Right cardiac atrium (tissue), 5 donors: Measurements from ENCODE around the gene TMEM178A. TPM values are rescaled to one million over a fixed set of nuclear protein-coding genes. Genes with fewer than 3 reads are reported as not detected.
"Not testable (repeated sequence)": the region's sequence is repeated elsewhere in the genome, so short reads cannot be mapped to it uniquely, and the experiment has no call there.

Experiments used
- ATAC-seq, 2 donors: fragments of 200-7000 bp; cut with Tn5 transposase; one replicate each; pipeline versions ENCODE4 v1.8.0 to v1.9.1; 2020; ENCODE audit warnings: moderate library complexity in 2 of 2, mild to moderate bottlenecking in 1 of 2
- DNase-seq, 3 donors: peaks; one replicate each; pipeline ENCODE4 v3.0.0-alpha.2; 2020
- H3K27ac ChIP-seq: one replicate; pipeline ENCODE4 v1.5.1; 2013; ENCODE audit warnings: mild to moderate bottlenecking, low read length, control low read depth, moderate library complexity
- H3K27me3 ChIP-seq: one replicate; pipeline ENCODE4 v1.6.1; 2013; ENCODE audit not compliant: control insufficient read depth, insufficient read depth
- H3K4me1 ChIP-seq: one replicate; pipeline ENCODE4 v1.6.1; 2013; ENCODE audit warnings: low read length; ENCODE audit not compliant: control insufficient read depth, insufficient read depth
- H3K4me3 ChIP-seq: one replicate; pipeline ENCODE4 v1.5.1; 2013; ENCODE audit warnings: low read length, control low read depth
- H3K9me3 ChIP-seq: one replicate; pipeline ENCODE4 v1.6.1; 2013; ENCODE audit warnings: low read length; ENCODE audit not compliant: control insufficient read depth
- WGBS: extraction: QIAGEN DNeasy Blood & Tissue Kit; methylation state at CpG from one replicate; pipeline ENCODE4 v1.1.7; 2013; 5-methylcytosine and 5-hydroxymethylcytosine counted together
- intact Hi-C, 4 donors: fragments of 100-400 bp; cut with DNase I; formaldehyde crosslinking; loops; one replicate each; pipeline versions ENCODE4 v1.11.0 to v1.14.0; 2022 to 2023
- polyA plus RNA-seq: library from polyadenylated mRNA; stranded (reverse); fragments of 200-250 nt; gene quantifications from one replicate; pipeline ENCODE4 v1.2.3, GENCODE V29; 2013
- total RNA-seq, 4 donors: library from RNA; stranded (reverse); fragmentation: NEBNext Ultra II Directional; extraction: Animal tissue kit (Norgen Biotek cat#: 25700); gene quantifications; one replicate each; pipeline ENCODE4 v1.2.1, GENCODE V29; 2021
- donor health status: healthy with polysubstance abuse.
- donor health status: DM: no; HTN: yes; CAD: no.
- donor health status: DM: no; HTN: no; CAD: no.
- donor health status: DM: no; HTN: yes; CAD: no; lungs with severe emphysema.
- donor health status: DM: yes; HTN: yes; CAD: no.

The TMEM178A gene
- total and polyA plus RNA-seq, 5 donors, result 2.1 to 6.0 (median 4.5) TPM

DNA sequence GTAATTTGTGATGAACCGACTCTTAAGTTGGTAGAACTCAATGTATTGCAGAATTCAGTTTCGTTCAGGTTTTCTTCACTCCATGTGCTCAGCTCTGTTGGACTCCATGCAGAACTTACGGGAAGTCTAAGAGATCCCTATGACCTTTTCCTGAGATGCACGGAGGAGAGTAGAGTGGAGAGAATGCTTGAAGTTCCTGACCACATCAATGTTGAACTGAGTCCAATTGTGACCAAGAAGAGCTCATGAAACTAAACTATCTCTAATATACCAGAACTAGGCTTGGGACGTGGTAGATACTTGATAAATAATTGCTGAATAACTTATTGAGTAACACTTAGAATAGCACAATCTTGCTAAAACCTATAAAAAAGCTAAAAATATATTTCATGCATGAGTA, 47.2 kb downstream of the TMEM178A start:
- no peaks in the 10 kb centered on the region for H3K9me3 ChIP-seq
- DNase-seq (no peak), ATAC-seq (no peak)
- intact Hi-C loops, result no loop called here
- H3K27ac ChIP-seq, result no peak overlapping the region
- no peaks in the 10 kb centered on the region for H3K27me3 ChIP-seq
- 87% methylated on average over 5 of the region's 5 CpGs for WGBS
- H3K4me3 ChIP-seq, result no peak overlapping the region
- peaks cover 2% of the 10 kb centered on the region for H3K4me1 ChIP-seq

DNA sequence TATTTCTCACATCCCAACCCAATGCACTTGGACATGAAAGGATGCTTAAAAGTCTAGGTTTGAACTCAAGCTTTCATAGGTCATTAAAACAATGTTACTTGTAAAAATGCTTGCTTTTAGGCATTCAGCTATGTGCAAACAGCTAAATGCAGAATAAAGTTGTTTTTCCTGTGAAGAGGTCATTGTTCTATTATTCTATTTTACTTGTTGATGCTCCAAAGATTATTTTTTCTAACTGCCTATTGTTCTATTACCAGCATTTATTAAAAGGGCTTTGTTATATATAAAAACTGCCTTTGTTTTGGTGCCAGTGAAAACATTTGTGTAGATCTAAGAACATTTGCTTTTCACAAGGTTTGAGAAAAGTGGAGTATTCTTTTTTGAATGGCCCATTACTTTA, 49.4 kb downstream of the TMEM178A start:
- Histone ChIP-seq H3K4me1 (no peaks in the 10 kb centered on the region), H3K27me3 (no peaks in the 10 kb centered on the region), H3K9me3 (no peaks in the 10 kb centered on the region), H3K27ac (no peak overlapping the region), H3K4me3 (no peak overlapping the region)
- ATAC-seq, result no peak
- no peak for DNase-seq
- intact Hi-C loops, result no loop called here

DNA sequence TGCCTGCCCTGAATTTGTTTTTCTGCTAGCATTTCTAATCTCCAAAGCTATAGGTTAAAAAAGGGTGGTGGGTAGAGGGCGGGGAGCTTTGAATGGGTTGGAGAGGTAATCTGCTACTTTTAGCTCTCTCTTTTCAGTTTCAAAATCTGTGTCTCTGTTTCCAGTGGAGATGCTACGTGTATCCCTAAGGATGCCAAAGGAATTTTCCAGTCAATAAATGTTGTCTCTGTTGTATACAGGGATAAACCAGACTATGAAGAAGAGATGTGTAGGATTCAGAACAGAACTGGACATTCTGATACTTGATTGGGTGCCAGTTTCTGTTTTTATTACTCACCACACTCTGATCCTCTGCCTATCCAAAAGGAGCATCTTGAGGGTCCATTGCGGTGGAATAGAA, 50.1 kb downstream of the TMEM178A start:
- H3K27ac ChIP-seq, result no peak overlapping the region
- ATAC-seq (no peak), DNase-seq (no peak)
- H3K4me3 ChIP-seq, result no peak overlapping the region
- H3K27me3 ChIP-seq, result no peaks in the 10 kb centered on the region
- no peaks in the 10 kb centered on the region for H3K4me1 ChIP-seq
- WGBS, result 96% methylated on average over 3 of the region's 3 CpGs
- no peaks in the 10 kb centered on the region for H3K9me3 ChIP-seq
- intact Hi-C loops, result no loop called here

DNA sequence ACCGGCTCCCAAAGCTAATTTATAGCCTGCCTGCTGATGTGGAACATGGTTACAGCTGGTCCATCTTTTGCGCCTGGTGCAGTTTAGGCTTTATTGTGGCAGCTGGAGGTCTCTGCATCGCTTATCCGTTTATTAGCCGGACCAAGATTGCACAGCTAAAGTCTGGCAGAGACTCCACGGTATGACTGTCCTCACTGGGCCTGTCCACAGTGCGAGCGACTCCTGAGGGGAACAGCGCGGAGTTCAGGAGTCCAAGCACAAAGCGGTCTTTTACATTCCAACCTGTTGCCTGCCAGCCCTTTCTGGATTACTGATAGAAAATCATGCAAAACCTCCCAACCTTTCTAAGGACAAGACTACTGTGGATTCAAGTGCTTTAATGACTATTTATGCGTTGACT, 51.4 kb downstream of the TMEM178A start:
- DNase-seq, result peak in 1 of 3 donors; percentile 39
- intact Hi-C loops, result no loop called here
- Histone ChIP-seq H3K9me3 (no peaks in the 10 kb centered on the region), H3K4me3 (no peak overlapping the region), H3K4me1 (no peaks in the 10 kb centered on the region), H3K27ac (no peak overlapping the region), H3K27me3 (no peaks in the 10 kb centered on the region)
- 94% methylated on average over 12 of the region's 12 CpGs for WGBS
- no peak for ATAC-seq

DNA sequence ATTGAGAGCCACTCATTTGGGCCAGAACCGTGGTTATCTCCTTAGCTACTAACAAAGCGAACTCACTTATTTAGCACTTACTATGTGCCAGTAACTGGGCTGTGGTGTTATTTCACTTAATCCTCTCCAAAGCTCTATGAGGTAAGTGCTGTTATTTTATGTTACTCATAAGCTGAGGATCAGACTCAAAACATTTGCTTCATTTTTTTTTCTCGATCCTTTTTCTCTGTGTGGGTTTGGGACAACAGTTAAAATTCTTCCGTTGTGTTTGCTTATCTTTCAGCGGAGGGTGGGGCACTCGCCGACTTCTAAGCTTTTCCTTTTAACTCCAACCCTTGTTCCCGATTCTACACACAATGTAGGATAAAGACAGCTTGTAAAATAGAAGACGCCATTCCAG, 52.8 kb downstream of the TMEM178A start:
- peak in 1 of 2 donors; percentile 59 for ATAC-seq
- Histone ChIP-seq H3K27me3 (no peaks in the 10 kb centered on the region), H3K27ac (no peak overlapping the region)

DNA sequence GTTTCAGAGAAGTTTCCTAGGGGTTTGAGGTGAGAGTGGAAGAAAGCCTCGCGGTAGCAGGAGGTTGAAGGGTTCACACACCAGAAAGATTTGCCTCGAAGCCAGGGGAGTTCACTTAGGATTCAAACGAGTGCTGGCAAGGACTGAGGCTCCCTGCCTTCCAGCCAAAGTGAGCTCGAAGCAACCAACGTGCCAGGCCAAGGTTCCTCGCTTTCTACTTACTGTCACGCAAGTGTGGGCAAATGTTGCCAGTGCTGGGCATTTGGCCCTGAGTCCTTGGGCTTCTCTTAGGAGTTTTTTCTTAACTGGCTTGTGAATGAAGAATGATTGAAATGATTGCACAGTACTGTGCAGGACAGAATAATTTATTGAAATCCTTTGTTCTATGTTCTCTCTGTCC, 53.6 kb downstream of the TMEM178A start:
- peak in 1 of 3 donors; percentile 24 for DNase-seq
- no peak for ATAC-seq
- intact Hi-C loops, result no loop called here

More for the DNA sequence above, 52.8 kb downstream of the TMEM178A start:
- 67% methylated on average over 9 of the region's 9 CpGs for WGBS
- H3K4me3 ChIP-seq, result no peak overlapping the region
- H3K4me1 ChIP-seq, result no peaks in the 10 kb centered on the region
- DNase-seq, result no peak
- H3K9me3 ChIP-seq, result no peaks in the 10 kb centered on the region
- intact Hi-C loops, result no loop called here

DNA sequence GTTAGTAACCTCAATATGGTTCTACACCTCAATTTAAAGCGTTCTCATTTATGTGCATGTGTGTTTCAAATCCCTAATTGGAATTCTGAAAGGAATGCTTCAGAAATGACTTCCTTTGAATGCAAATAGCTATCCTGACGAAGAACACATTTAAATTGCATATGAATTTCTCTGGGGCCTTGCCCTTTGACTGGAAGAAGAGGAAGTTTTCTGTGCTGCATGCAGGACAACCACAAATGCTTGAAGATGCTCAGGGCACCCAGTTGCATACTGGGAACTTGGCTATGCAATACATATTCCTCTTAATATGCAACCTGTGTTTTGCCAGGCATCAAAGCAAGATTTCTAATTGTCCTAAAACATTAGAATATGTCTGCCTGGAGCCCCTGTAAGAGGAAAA, 55.3 kb downstream of the TMEM178A start:
- H3K4me1 ChIP-seq, result no peaks in the 10 kb centered on the region
- WGBS, result 90% methylated on average over 2 of the region's 2 CpGs

More for the DNA sequence above, 53.6 kb downstream of the TMEM178A start:
- Histone ChIP-seq H3K4me3 (no peak overlapping the region), H3K27me3 (no peaks in the 10 kb centered on the region), H3K27ac (no peak overlapping the region), H3K9me3 (no peaks in the 10 kb centered on the region), H3K4me1 (no peaks in the 10 kb centered on the region)
- 70% methylated on average over 8 of the region's 8 CpGs for WGBS

DNA sequence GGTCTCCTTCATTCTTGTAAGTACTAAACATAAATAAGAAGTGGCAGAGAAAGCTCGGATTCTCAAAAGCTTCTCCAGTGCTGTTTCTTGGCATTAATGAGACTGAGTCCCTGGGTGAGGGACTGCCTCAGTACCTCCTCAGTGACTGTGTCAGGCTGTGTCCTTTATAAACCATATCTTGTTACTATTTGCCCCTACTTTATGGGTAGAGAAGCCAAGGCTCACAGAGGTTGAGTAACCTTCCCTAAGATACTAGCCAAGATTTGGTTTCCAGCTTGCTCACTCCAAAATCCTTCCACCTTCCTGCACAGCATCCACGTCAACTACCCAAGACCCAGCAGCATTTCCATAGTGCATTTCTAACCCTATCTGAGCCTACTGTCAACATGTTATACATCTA, 57.8 kb downstream of the TMEM178A start:
- Histone ChIP-seq H3K4me3 (no peak overlapping the region), H3K9me3 (no peaks in the 10 kb centered on the region), H3K27ac (no peak overlapping the region), H3K27me3 (no peaks in the 10 kb centered on the region), H3K4me1 (no peaks in the 10 kb centered on the region)
- ATAC-seq, result no peak
- intact Hi-C loops, result no loop called here
- DNase-seq, result no peak
- 74% methylated on average over 2 of the region's 2 CpGs for WGBS

More for the DNA sequence above, 55.3 kb downstream of the TMEM178A start:
- no peak for ATAC-seq
- Histone ChIP-seq H3K4me3 (no peak overlapping the region), H3K27ac (no peak overlapping the region), H3K27me3 (no peaks in the 10 kb centered on the region), H3K9me3 (no peaks in the 10 kb centered on the region)
- no peak for DNase-seq
- intact Hi-C loops, result no loop called here

DNA sequence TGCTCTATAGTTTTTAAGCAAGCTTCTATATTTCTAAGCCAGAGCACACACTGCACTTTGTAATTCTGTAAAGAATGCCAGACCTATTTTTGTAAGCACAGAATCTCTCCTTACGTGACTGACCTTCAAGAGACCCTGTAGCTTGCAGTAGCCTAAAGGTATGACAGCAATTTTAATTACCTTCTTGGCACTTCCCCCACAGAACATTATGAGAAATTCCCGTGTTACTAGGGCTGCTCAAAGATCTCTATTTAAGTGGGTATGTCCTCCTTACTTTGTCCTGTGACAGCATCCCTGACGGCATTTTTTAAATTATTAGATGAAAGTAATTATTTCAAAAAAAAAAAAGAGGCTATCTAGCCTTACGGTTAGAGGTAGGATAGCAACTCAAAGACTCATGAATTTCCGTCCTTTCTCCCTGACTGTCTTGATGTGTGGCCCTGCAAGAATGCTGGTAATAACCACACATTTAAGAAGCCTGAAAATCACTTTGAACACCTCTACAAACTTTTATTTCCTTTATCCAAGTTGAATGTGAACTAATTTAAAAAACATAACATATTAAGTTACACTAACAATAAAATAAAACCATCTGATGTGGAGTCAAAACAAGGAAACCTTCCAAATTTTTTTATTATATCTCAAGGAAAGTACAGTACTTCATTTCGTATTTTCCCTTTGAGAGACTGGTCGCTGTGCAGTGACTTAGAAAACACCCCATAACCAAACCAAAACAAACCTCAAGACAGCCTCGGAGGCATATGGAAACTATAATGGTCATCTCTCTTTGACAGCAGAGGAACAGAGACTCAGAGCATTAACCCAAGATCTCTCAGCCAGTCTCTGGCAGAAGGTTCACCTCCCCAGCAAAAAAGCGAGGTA, 58.5 kb downstream of the TMEM178A start:
- H3K4me3 ChIP-seq, result no peak overlapping the region
- H3K4me1 ChIP-seq, result peaks cover 3% of the 10 kb centered on the region
- intact Hi-C loops, result no loop called here
- ATAC-seq (no peak), DNase-seq (no peak)
- H3K9me3 ChIP-seq, result no peaks in the 10 kb centered on the region
- WGBS, result 68% methylated on average over 9 of the region's 9 CpGs
- H3K27ac ChIP-seq, result no peak overlapping the region
- H3K27me3 ChIP-seq, result no peaks in the 10 kb centered on the region

DNA sequence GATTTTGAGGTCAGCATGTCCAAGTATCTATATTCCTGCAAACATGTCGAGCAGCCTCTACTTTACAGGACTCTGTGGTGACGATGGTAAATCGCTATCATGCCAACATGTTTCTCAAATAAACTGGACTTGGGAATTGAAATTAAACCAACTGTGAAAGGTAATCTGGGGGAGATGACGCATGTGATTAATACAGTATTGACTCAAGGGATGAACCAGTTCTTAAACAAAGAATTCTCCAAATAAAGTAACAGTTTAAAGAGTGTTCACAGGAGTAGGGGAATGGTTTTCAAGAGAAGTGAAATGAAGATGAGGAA, 59.1 kb downstream of the TMEM178A start:
- no peak for DNase-seq
- no peaks in the 10 kb centered on the region for H3K9me3 ChIP-seq
- intact Hi-C loops, result no loop called here
- H3K4me1 ChIP-seq, result peaks cover 3% of the 10 kb centered on the region
- no peak overlapping the region for H3K27ac ChIP-seq
- 95% methylated on average over 4 of the region's 4 CpGs for WGBS
- no peak overlapping the region for H3K4me3 ChIP-seq
- H3K27me3 ChIP-seq, result no peaks in the 10 kb centered on the region
- no peak for ATAC-seq

DNA sequence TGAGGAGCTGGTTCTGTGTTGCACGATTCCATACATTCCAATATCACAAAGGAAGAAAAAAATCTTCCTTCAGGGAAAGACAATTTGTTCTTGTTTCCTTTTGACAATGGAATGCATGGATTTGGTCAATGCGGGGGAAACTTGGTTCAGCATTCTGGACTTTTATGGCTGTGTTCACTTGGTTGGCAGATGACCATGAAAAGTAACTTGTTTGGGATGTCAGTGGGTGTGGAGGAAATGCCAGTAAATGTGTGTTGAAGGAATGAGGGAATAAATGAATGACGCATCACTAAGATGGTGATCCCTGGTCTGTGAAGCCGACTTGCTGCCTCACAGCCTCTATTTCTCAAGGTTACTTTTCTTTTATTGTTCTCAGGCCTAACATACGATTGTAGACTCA, 59.7 kb downstream of the TMEM178A start:
- H3K9me3 ChIP-seq, result no peaks in the 10 kb centered on the region
- DNase-seq, result no peak
- no peak for ATAC-seq
- intact Hi-C loops, result no loop called here
- peaks cover 3% of the 10 kb centered on the region for H3K4me1 ChIP-seq
- no peak overlapping the region for H3K4me3 ChIP-seq
- H3K27ac ChIP-seq, result no peak overlapping the region
- H3K27me3 ChIP-seq, result no peaks in the 10 kb centered on the region
- WGBS, result 89% methylated on average over 5 of the region's 5 CpGs

DNA sequence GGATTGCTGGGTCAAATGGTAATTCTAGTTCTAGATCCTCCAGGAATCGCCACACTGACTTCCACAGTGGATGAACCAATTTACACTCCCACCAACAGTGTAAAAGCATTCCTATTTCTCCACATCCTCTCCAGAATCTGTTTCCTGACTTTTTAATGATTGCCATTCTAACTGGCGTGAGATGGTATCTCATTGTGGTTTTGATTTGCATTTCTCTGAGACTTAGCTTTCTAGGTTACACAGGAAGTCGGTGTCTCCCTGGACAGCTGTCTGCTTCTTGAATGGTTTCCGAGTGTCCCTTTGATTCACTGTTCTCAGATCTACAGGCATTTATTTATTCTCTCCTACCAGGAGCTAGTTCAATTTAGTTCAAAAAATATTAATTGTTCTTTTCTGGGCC, 62.4 kb downstream of the TMEM178A start:
- intact Hi-C loops, H3K27me3 ChIP-seq, H3K27ac ChIP-seq, H3K9me3 ChIP-seq, H3K4me3 ChIP-seq, DNase-seq, ATAC-seq, H3K4me1 ChIP-seq: not testable (repeated sequence)
- WGBS, result 65% methylated on average over 4 of the region's 4 CpGs
